Sigmoid colon (tissue), 7 donors: ENCODE data around the gene IL21R. TPM values are rescaled to one million over a fixed set of nuclear protein-coding genes. Genes with fewer than 3 reads are reported as not detected.

Experiments used
- DNase-seq: peaks from one replicate; pipeline ENCODE4 v3.0.0-alpha.2; 2019
- H3K27ac ChIP-seq, 4 donors: fragments of 200-600 bp; sonication (generic); one replicate each; pipeline ENCODE4 v1.5.1; 2016 to 2019; ENCODE audit warnings: mild to moderate bottlenecking in 1 of 4
- H3K27me3 ChIP-seq, 3 donors: fragments of 200-600 bp; sonication (generic); one replicate each; pipeline ENCODE4 v1.5.1; 2019; ENCODE audit warnings: mild to moderate bottlenecking in 1 of 3
- H3K36me3 ChIP-seq, 4 donors: fragments of 200-600 bp; sonication (generic); one replicate each; pipeline ENCODE4 v1.5.1; 2016 to 2019
- H3K4me1 ChIP-seq, 4 donors: fragments of 200-600 bp; sonication (generic); one replicate each; pipeline ENCODE4 v1.5.1; 2017 to 2019
- H3K4me3 ChIP-seq, 4 donors: fragments of 200-600 bp; sonication (generic); one replicate each; pipeline ENCODE4 v1.5.1; 2017 to 2019; ENCODE audit warnings: mild to moderate bottlenecking in 2 of 4, moderate library complexity in 1 of 4
- H3K9me3 ChIP-seq, 4 donors: fragments of 200-600 bp in 3 of 4; sonication (generic) in 3 of 4; one replicate each; pipeline versions ENCODE4 v1.5.1 to v1.6.1; 2013 to 2019
- EP300 ChIP-seq, 4 donors: sonication (generic); formaldehyde crosslinking; IDR thresholded peaks; one replicate each; pipeline ENCODE4 v1.6.1; 2017; ENCODE audit warnings: antibody characterized with exemption in 4 of 4
- POLR2A ChIP-seq, 2 donors: fragments of 450-650 bp; IDR thresholded peaks; one replicate each; pipeline ENCODE4 v1.6.1; 2016; ENCODE audit warnings: antibody characterized with exemption in 2 of 2, mild to moderate bottlenecking in 2 of 2, moderate library complexity in 2 of 2
- POLR2AphosphoS5 ChIP-seq, 4 donors: sonication (generic); formaldehyde crosslinking; IDR thresholded peaks; one replicate each; pipeline ENCODE4 v1.6.1; 2017; ENCODE audit warnings: antibody characterized with exemption in 4 of 4
- WGBS, 2 donors: extraction: QIAGEN DNeasy Blood & Tissue Kit; methylation state at CpG; one replicate each; pipeline ENCODE4 v1.1.7; 2013; 5-methylcytosine and 5-hydroxymethylcytosine counted together
- intact Hi-C: fragments of 100-400 bp; cut with DNase I; formaldehyde crosslinking; loops from one replicate; pipeline ENCODE4 v1.15.1; 2023
- polyA plus RNA-seq, 3 donors: library from polyadenylated mRNA; stranded (reverse); fragments of 200-250 nt; gene quantifications; one replicate each; pipeline ENCODE4 v1.2.3, GENCODE V29; 2013
- total RNA-seq, 4 donors: library from RNA; depleted of rRNA; stranded (reverse); fragments of >200 nt; gene quantifications; one replicate each; pipeline ENCODE4 v1.1.0, GENCODE V29; 2016
- TF ChIP-seq, protein P1 (sequence below), 4 experiments: fragments of 450-650 bp in 3 of 4; fragments of 200-600 bp in 1 of 4; IDR thresholded peaks; one replicate each; pipeline ENCODE4 v1.5.1; 2016 to 2019; ENCODE audit warnings: antibody characterized with exemption in 4 of 4, mild to moderate bottlenecking in 3 of 4, moderate library complexity in 2 of 4
- donor health status: healthy with polysubstance abuse.
- donor health status: Bipolar disorder and iron deficiency.
- donor health status: healthy.

IL21R gene
- total and polyA plus RNA-seq, 7 donors, result under 0.01 to 7.9 (median 0.27) TPM; not detected in 2

DNA sequence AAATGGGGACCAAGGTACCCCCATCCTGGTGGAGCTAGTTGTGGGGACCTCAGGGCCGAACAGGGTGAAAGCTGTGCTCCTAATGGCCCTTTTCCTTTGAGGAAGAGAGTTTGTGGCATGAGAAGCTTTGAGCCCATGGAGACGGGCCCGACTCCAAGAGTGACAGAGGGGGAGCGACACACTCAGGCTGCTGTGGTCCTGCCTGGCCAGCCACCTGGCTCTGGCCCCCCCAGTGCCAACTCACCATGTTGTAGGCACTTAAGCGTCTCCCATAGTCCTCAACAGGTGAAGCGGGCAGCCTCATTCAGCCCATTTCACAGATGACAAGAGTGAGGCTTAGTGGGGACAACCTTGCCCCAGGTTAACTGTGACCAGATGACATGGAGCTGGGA is 1.6 kb downstream of the IL21R start:
- DNase-seq, result no peak
- intact Hi-C loops, result no loop called here
- H3K4me3 ChIP-seq, result no peak overlapping the region
- no peaks in the 10 kb centered on the region for H3K36me3 ChIP-seq
- 66 to 74% methylated on average over 6 of the region's 6 CpGs for WGBS, 2 donors
- peaks cover 0 to 52% (median 0%) of the 10 kb centered on the region in 3 donors for H3K27me3 ChIP-seq
- no peak overlapping the region for H3K27ac ChIP-seq
- TF ChIP-seq POLR2AphosphoS5 (IDR thresholded peaks at IDR 0.05), result no peak
- TF ChIP-seq EP300 (IDR thresholded peaks at IDR 0.05), result no peak
- no peak for TF ChIP-seq POLR2A (IDR thresholded peaks at IDR 0.05)
- TF ChIP-seq, protein P1, sequence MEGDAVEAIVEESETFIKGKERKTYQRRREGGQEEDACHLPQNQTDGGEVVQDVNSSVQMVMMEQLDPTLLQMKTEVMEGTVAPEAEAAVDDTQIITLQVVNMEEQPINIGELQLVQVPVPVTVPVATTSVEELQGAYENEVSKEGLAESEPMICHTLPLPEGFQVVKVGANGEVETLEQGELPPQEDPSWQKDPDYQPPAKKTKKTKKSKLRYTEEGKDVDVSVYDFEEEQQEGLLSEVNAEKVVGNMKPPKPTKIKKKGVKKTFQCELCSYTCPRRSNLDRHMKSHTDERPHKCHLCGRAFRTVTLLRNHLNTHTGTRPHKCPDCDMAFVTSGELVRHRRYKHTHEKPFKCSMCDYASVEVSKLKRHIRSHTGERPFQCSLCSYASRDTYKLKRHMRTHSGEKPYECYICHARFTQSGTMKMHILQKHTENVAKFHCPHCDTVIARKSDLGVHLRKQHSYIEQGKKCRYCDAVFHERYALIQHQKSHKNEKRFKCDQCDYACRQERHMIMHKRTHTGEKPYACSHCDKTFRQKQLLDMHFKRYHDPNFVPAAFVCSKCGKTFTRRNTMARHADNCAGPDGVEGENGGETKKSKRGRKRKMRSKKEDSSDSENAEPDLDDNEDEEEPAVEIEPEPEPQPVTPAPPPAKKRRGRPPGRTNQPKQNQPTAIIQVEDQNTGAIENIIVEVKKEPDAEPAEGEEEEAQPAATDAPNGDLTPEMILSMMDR (IDR thresholded peaks at IDR 0.05), result no peak
- no peaks in the 10 kb centered on the region for H3K9me3 ChIP-seq
- peaks cover 0 to 12% (median 4%) of the 10 kb centered on the region in 4 donors for H3K4me1 ChIP-seq

DNA sequence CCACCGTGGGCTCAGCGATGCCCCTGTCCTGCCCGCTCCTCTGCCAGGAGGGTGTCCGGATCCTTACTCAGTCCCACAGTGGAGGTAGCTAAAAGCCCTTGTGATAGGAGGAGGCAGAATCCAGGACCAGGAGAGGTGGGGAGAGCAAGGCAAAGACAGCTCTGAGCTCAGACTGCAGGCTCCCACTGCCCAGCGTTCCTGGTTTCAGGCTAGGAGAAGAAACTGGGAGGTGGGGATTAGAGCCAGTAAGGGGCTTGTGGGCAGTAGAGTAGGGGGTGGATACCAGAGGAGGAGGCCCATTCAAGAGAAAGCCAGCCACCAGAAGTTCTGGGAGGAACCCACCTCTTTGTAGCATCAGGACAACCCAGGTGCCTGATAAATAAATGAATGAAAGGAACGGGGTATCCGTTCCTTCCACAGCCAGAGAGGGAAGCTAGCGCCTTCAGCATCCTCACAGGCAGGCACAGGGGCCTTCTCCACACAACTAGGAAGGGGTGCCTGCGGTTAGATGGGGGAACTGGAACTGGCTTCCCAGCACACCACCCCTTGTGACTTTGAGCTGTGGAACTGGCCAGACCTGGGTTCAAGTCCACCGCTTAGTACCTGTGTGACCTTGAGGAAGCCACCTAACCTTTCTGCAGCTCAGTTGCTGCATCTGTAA is 2.3 kb downstream of the IL21R start:
- Histone ChIP-seq H3K27me3 (peaks cover 0 to 52% (median 0%) of the 10 kb centered on the region in 3 donors), H3K9me3 (no peaks in the 10 kb centered on the region), H3K4me3 (no peak overlapping the region), H3K4me1 (peaks cover 0 to 12% (median 4%) of the 10 kb centered on the region in 4 donors), H3K27ac (no peak overlapping the region), H3K36me3 (no peaks in the 10 kb centered on the region)
- WGBS, 2 donors, result 69 to 80% methylated on average over 10 of the region's 10 CpGs
- DNase-seq, result no peak
- TF ChIP-seq EP300 (IDR thresholded peaks at IDR 0.05), result no peak
- no peak for TF ChIP-seq POLR2A (IDR thresholded peaks at IDR 0.05)
- no peak for TF ChIP-seq POLR2AphosphoS5 (IDR thresholded peaks at IDR 0.05)
- intact Hi-C loops, result no loop called here

DNA sequence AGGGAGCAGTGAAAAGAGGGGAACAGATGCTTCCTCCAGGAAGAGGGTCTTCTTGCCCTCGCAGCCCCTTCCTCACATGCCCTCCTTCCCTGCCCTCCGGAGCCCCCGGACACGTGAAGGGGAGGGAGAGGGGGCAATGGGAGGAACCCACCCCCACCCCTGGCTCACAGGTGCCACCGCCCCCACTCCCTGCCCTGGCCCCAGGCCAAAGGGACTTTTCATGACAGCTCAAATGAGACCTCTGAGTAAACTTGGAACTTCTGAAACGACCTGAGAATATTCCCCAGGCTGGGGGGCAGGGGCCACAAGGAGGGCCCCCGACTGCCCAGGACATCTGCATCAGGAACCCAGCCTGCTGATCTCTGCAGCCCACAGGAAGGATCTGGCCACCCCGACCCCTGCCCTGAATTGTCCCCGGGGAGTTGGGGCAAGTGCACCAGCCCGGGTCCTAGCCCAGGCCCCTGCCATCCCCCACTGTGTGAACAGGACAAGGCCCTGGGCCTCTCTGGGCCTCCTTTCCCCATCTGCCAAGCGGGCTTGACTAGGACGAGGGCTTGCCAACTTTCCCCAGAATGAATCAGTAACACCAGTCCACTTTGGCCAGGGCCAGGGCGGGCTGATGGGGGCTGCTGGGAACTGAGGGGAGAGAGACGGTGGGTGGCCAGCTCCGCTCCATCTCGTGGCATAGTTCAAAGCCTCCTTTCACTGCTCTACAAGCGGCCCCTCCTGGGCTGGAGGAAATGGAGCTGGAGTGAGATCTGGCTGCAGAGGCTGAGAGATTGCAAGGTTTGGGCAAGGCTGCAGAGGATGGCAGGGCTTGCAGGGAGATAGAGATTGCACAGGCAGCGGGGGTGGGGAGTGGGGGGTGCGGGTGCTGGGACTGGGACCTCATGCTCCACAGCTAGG is 3.8 kb downstream of the IL21R start:
- no peak overlapping the region for H3K4me3 ChIP-seq
- H3K27ac ChIP-seq, result no peak overlapping the region
- H3K4me1 ChIP-seq, result peaks cover 0 to 12% (median 4%) of the 10 kb centered on the region in 4 donors
- intact Hi-C loops, result no loop called here
- DNase-seq, result no peak
- 42 to 52% methylated on average over 16 to 19 of the region's 19 CpGs for WGBS, 2 donors
- no peak for TF ChIP-seq POLR2AphosphoS5 (IDR thresholded peaks at IDR 0.05)
- TF ChIP-seq, protein P1 (IDR thresholded peaks at IDR 0.05), result no peak
- no peak for TF ChIP-seq EP300 (IDR thresholded peaks at IDR 0.05)
- no peaks in the 10 kb centered on the region for H3K9me3 ChIP-seq
- no peaks in the 10 kb centered on the region for H3K36me3 ChIP-seq
- peaks cover 0 to 52% (median 0%) of the 10 kb centered on the region in 3 donors for H3K27me3 ChIP-seq

DNA sequence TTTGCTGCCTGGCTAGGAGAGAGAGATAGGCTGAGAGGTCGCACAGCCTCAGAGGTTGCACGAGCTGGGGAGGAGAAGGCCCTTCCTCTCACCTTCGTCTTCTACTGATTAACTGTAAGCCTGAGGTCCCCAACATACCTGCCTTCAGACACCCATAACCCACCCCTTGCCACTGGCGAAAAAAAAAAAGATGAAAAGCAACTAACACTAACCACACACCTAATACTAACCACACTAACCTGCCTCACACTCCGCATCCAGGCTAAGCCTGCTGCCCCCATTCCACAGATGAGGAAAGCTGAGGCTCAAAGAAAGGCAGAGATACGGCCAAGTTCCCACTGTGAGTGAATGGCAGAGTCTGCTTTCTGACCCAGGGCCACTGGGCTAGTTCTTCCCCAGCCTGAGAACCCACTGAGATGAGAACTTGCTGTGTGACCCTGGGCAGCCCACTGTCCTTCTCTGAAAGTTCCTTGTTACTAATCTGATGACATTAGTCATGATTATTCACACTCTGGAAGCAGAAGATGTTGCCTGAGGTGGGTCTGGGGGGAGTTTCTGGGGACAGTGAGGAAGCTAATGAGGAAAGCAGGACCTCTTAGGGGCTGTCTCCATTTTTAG is 4.6 kb downstream of the IL21R start:
- 52 to 63% methylated on average over 6 of the region's 6 CpGs for WGBS, 2 donors
- Histone ChIP-seq H3K4me1 (peaks cover 0 to 12% (median 4%) of the 10 kb centered on the region in 4 donors), H3K27ac (no peak overlapping the region), H3K9me3 (no peaks in the 10 kb centered on the region), H3K27me3 (peaks cover 0 to 52% (median 0%) of the 10 kb centered on the region in 3 donors), H3K36me3 (no peaks in the 10 kb centered on the region), H3K4me3 (no peak overlapping the region)
- DNase-seq, result no peak
- intact Hi-C loops, result no loop called here
- TF ChIP-seq EP300 (IDR thresholded peaks at IDR 0.05), result no peak
- TF ChIP-seq POLR2AphosphoS5 (IDR thresholded peaks at IDR 0.05), result no peak
- no peak for TF ChIP-seq POLR2A (IDR thresholded peaks at IDR 0.05)

DNA sequence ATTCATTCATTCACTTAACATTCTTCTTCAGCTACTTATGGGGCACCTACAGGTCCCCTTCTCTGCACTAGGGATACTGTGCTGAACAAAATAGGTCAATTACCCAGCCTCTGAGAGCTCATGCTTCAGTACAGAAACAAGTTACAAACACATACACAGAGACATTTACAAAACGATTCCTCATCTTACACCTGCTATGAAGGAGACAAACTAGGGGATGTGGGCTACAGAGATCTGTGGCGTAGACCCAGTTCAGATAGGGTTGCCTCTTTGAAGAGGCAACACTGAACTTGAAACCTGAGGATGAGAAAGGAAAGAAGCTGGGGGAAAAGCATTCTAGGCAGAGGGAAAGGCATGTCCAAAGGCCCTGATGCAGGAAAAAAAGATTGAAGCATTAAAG is 5.2 kb downstream of the IL21R start:
- Histone ChIP-seq H3K9me3 (no peaks in the 10 kb centered on the region), H3K27ac (no peak overlapping the region), H3K4me1 (peaks cover 0 to 7% (median 1%) of the 10 kb centered on the region in 4 donors), H3K4me3 (no peak overlapping the region), H3K36me3 (no peaks in the 10 kb centered on the region), H3K27me3 (peaks cover 0 to 47% (median 0%) of the 10 kb centered on the region in 3 donors)
- 60 to 73% methylated on average over 2 of the region's 2 CpGs for WGBS, 2 donors
- intact Hi-C loops, result no loop called here
- TF ChIP-seq POLR2AphosphoS5 (IDR thresholded peaks at IDR 0.05) (no peak), POLR2A (IDR thresholded peaks at IDR 0.05) (no peak), EP300 (IDR thresholded peaks at IDR 0.05) (no peak)
- TF ChIP-seq, protein P1 (IDR thresholded peaks at IDR 0.05), result no peak
- DNase-seq, result no peak
